CD14-positive monocyte (primary cell): ENCODE measurements around the gene RC3H1. TPM values are rescaled to one million over a fixed set of nuclear protein-coding genes. Genes with fewer than 3 reads are reported as not detected.

Experiments used
- DNase-seq, 3 donors: peaks; one replicate each; pipeline ENCODE4 v3.0.0-alpha.2; 2011 to 2022
- H2AFZ ChIP-seq: 2 replicates; pipeline ENCODE4 v1.6.0; 2012; ENCODE audit warnings: mild to moderate bottlenecking, low read depth, low read length, inconsistent platforms; ENCODE audit not compliant: insufficient read depth, poor library complexity, severe bottlenecking
- H3K27ac ChIP-seq, 2 donors: 1 replicate in 1 of 2; 2 replicates in 1 of 2; pipeline ENCODE4 v1.5.1; 2012 to 2013; ENCODE audit warnings: low read length in 2 of 2, control low read depth in 1 of 2, inconsistent platforms in 1 of 2, low read depth in 1 of 2, mild to moderate bottlenecking in 1 of 2
- H3K27me3 ChIP-seq, 2 donors: one replicate each; pipeline versions ENCODE4 v1.6.0 to v1.6.1; 2011 to 2013; ENCODE audit warnings: low read length in 2 of 2; ENCODE audit not compliant: control insufficient read depth in 2 of 2, insufficient read depth in 2 of 2
- H3K36me3 ChIP-seq, 2 donors: replicated peaks in 1 of 2; 1 replicate in 1 of 2; 2 replicates in 1 of 2; pipeline versions ENCODE4 v1.5.1 to v1.6.1; 2012 to 2013; ENCODE audit warnings: low read length in 2 of 2, control low read depth in 1 of 2, inconsistent platforms in 1 of 2, mild to moderate bottlenecking in 1 of 2; ENCODE audit not compliant: insufficient read depth in 2 of 2, control insufficient read depth in 1 of 2
- H3K4me1 ChIP-seq, 2 donors: 1 replicate in 1 of 2; 2 replicates in 1 of 2; pipeline versions ENCODE4 v1.5.1 to v1.6.1; 2012 to 2013; ENCODE audit warnings: low read length in 2 of 2, control low read depth in 1 of 2, inconsistent platforms in 1 of 2, mild to moderate bottlenecking in 1 of 2, moderate library complexity in 1 of 2; ENCODE audit not compliant: insufficient read depth in 2 of 2, control insufficient read depth in 1 of 2
- H3K4me2 ChIP-seq: replicated peaks from 2 replicates; pipeline ENCODE3; 2012; ENCODE audit warnings: low read length, moderate library complexity, mild to moderate bottlenecking; ENCODE audit not compliant: poor library complexity, severe bottlenecking; ENCODE audit errors: extremely low read depth
- H3K4me3 ChIP-seq, 3 experiments: fragments of 200-600 bp in 1 of 3; sonication (generic) in 1 of 3; replicated peaks in 1 of 3; 1 replicate in 2 of 3; 2 replicates in 1 of 3; pipeline ENCODE4 v1.5.1; 2011 to 2013; ENCODE audit warnings: low read length in 3 of 3, mild to moderate bottlenecking in 3 of 3, control low read depth in 2 of 3, low read depth in 2 of 3, inconsistent platforms in 1 of 3, moderate library complexity in 1 of 3
- H3K79me2 ChIP-seq: 2 replicates; pipeline ENCODE4 v1.6.0; 2012; ENCODE audit warnings: mild to moderate bottlenecking, control low read depth, inconsistent platforms, low read length, moderate library complexity; ENCODE audit not compliant: insufficient read depth
- H3K9ac ChIP-seq: 2 replicates; pipeline ENCODE4 v1.6.0; 2017; ENCODE audit warnings: low read length, mild to moderate bottlenecking; ENCODE audit not compliant: insufficient read depth, poor library complexity, severe bottlenecking
- H3K9me3 ChIP-seq, 2 donors: replicated peaks in 1 of 2; 1 replicate in 1 of 2; 2 replicates in 1 of 2; pipeline versions ENCODE4 v1.5.1 to v1.6.1; 2012 to 2013; ENCODE audit warnings: low read length in 2 of 2, control low read depth in 1 of 2; ENCODE audit not compliant: control insufficient read depth in 1 of 2, insufficient read depth in 1 of 2
- H4K20me1 ChIP-seq: 2 replicates; pipeline ENCODE4 v1.6.0; 2012; ENCODE audit warnings: mild to moderate bottlenecking, low read length, control low read depth, moderate library complexity; ENCODE audit not compliant: insufficient read depth
- H3K27ac Mint-ChIP-seq, 7 donors: one replicate each; pipeline ENCODE4 v1.8.0; 2020; ENCODE audit warnings: mild to moderate bottlenecking in 7 of 7, mixed read lengths in 7 of 7, moderate library complexity in 6 of 7, inconsistent platforms in 2 of 7
- H3K27me3 Mint-ChIP-seq, 3 donors: one replicate each; pipeline ENCODE4 v1.8.0; 2021 to 2022; ENCODE audit warnings: low read depth in 3 of 3, mild to moderate bottlenecking in 3 of 3, mixed read lengths in 3 of 3, moderate library complexity in 3 of 3, inconsistent platforms in 1 of 3
- H3K36me3 Mint-ChIP-seq, 2 donors: one replicate each; pipeline ENCODE4 v1.8.0; 2020; ENCODE audit warnings: mixed read lengths in 2 of 2, inconsistent platforms in 1 of 2, mild to moderate bottlenecking in 1 of 2
- H3K4me1 Mint-ChIP-seq: one replicate; pipeline ENCODE4 v1.8.0; 2020; ENCODE audit warnings: mild to moderate bottlenecking, mixed read lengths
- H3K4me3 Mint-ChIP-seq, 2 donors: one replicate each; pipeline ENCODE4 v1.8.0; 2020; ENCODE audit warnings: mild to moderate bottlenecking in 2 of 2, mixed read lengths in 2 of 2, moderate library complexity in 1 of 2
- H3K9me3 Mint-ChIP-seq, 7 donors: one replicate each; pipeline ENCODE4 v1.8.0; 2020 to 2022; ENCODE audit warnings: mixed read lengths in 7 of 7, mild to moderate bottlenecking in 6 of 7, moderate library complexity in 6 of 7, inconsistent platforms in 2 of 7
- WGBS: methylation state at CpG from one replicate; pipeline ENCODE4 v1.1.5; 2013; ENCODE audit warnings: missing lambda C conversion rate; ENCODE audit not compliant: insufficient coverage; 5-methylcytosine and 5-hydroxymethylcytosine counted together
- intact Hi-C, 2 donors: fragments of 100-400 bp; cut with micrococcal nuclease; formaldehyde crosslinking; loops; one replicate each; pipeline versions ENCODE4 v1.15.0 to v1.15.1; 2023
- polyA plus RNA-seq, 3 donors: library from polyadenylated mRNA; depleted of rRNA in 1 of 3; unstranded in 2 of 3; stranded (reverse) in 1 of 3; fragments of 300-500 nt in 2 of 3; fragments of >200 nt in 1 of 3; fragmentation: Illumina TruSeq in 2 of 3; gene quantifications; 1 replicate in 2 of 3; 2 replicates in 1 of 3; pipeline ENCODE4 v1.2.3, GENCODE V29; 2012 to 2021
- TF ChIP-seq, protein P1 (sequence below): fragments of 200-600 bp; IDR thresholded peaks from one replicate; pipeline ENCODE4 v1.8.0; 2022; ENCODE audit warnings: antibody characterized with exemption, mild to moderate bottlenecking

The RC3H1 gene
- polyA plus RNA-seq, 3 donors: 3.8 to 17.3 (median 7.8) TPM

DNA sequence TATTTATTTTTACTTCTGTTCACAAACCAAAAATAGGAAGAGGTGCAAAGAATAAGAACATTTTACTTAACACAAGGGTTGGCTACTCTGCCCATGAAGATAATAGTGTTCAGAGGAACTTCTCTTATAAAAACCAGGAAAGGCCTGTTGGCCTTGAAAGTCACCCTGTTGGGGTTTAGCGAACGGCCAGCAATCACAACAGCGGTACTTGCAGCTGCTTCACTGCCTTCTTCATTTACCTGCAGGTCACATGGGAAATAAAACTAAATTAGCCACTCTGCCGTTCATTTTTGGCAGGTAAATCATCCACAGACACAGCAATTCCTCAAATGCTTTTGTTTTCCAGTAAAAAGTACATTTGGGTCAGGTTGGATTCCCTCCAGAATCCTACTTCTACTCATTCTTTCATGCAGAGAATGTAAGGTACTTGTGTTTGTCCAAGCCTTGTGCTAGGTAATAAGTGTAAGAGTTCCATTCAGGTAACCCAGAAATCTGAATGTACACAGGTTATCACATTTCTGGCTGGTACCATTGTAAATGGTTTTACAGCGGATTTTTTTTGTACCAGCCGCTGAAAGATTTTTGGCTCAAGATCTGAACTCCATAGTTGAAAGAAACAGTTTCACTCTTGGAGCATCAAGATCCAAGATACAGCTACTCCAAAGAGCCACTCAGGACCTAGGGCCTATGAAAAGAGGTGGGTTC is 118.2 kb downstream of the RC3H1 start:
- no peaks in the 10 kb centered on the region for H3K4me1 ChIP-seq
- no peaks in the 10 kb centered on the region for H3K79me2 ChIP-seq
- TF ChIP-seq, protein P1, sequence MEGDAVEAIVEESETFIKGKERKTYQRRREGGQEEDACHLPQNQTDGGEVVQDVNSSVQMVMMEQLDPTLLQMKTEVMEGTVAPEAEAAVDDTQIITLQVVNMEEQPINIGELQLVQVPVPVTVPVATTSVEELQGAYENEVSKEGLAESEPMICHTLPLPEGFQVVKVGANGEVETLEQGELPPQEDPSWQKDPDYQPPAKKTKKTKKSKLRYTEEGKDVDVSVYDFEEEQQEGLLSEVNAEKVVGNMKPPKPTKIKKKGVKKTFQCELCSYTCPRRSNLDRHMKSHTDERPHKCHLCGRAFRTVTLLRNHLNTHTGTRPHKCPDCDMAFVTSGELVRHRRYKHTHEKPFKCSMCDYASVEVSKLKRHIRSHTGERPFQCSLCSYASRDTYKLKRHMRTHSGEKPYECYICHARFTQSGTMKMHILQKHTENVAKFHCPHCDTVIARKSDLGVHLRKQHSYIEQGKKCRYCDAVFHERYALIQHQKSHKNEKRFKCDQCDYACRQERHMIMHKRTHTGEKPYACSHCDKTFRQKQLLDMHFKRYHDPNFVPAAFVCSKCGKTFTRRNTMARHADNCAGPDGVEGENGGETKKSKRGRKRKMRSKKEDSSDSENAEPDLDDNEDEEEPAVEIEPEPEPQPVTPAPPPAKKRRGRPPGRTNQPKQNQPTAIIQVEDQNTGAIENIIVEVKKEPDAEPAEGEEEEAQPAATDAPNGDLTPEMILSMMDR: no peak
- no peaks in the 10 kb centered on the region for H3K27me3 ChIP-seq
- no peaks in the 10 kb centered on the region for H3K9me3 ChIP-seq
- no peak overlapping the region for H3K4me3 ChIP-seq
- H3K27ac Mint-ChIP-seq: no peak overlapping the region
- 89% methylated on average over 3 of the region's 6 CpGs for WGBS
- no peaks in the 10 kb centered on the region for H3K27me3 Mint-ChIP-seq
- H3K4me3 Mint-ChIP-seq: no peak overlapping the region
- H3K27ac ChIP-seq: no peak overlapping the region
- peaks cover 6% of the 10 kb centered on the region for H3K4me1 Mint-ChIP-seq
- H3K9ac ChIP-seq: no peak overlapping the region
- H2AFZ ChIP-seq: no peak overlapping the region
- H4K20me1 ChIP-seq: no peaks in the 10 kb centered on the region
- intact Hi-C loops: no loop called here
- DNase-seq: no peak
- H3K36me3 ChIP-seq: no peaks in the 10 kb centered on the region
- no peaks in the 10 kb centered on the region for H3K9me3 Mint-ChIP-seq
- H3K4me2 ChIP-seq: no peak overlapping the region
- H3K36me3 Mint-ChIP-seq: peaks cover 0 to 5% of the 10 kb centered on the region in 2 donors

DNA sequence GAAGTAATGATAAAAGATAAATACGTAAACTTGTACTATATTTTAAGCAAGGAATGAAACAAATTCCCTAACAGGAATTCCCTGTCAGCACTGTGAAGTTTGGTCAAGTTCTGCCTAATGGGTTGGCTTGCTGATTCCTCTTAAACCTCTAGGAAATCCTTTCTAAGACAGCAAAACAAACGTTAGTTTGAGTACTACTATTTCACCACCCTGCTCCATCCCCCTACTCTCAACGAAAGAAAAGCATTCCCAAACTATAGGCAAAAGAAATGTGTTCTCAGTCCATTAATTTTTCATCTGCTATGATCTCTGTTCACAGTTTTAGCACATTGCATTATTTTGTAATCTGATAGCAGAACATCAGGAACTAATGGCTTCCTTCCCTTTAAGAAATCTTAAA is 121.2 kb downstream of the RC3H1 start:
- TF ChIP-seq, protein P1: no peak
- H3K36me3 ChIP-seq: no peaks in the 10 kb centered on the region
- H3K27ac Mint-ChIP-seq: no peak overlapping the region
- H3K4me3 ChIP-seq: no peak overlapping the region
- H3K9ac ChIP-seq: no peak overlapping the region
- H3K27me3 Mint-ChIP-seq: no peaks in the 10 kb centered on the region
- H3K9me3 ChIP-seq: no peaks in the 10 kb centered on the region
- H3K27me3 ChIP-seq: no peaks in the 10 kb centered on the region
- H3K4me1 ChIP-seq: no peaks in the 10 kb centered on the region
- no peak for DNase-seq
- no peak overlapping the region for H3K27ac ChIP-seq
- H3K4me3 Mint-ChIP-seq: no peak overlapping the region
- WGBS: 7% methylated on average over 2 of the region's 3 CpGs
- no peaks in the 10 kb centered on the region for H3K9me3 Mint-ChIP-seq
- no peaks in the 10 kb centered on the region for H4K20me1 ChIP-seq
- intact Hi-C loops: no loop called here
- peaks cover 6% of the 10 kb centered on the region for H3K4me1 Mint-ChIP-seq
- no peaks in the 10 kb centered on the region for H3K79me2 ChIP-seq
- peaks cover 5 to 10% of the 10 kb centered on the region in 2 donors for H3K36me3 Mint-ChIP-seq
- H2AFZ ChIP-seq: no peak overlapping the region
- no peak overlapping the region for H3K4me2 ChIP-seq
